Endodermal cell (in vitro differentiated cells): ENCODE measurements around the gene FIBCD1. TPM values are rescaled to one million over a fixed set of nuclear protein-coding genes. Genes with fewer than 3 reads are reported as not detected.

ENCODE experiments used
- DNase-seq: peaks from one replicate; pipeline ENCODE4 v3.0.0-alpha.2; 2017
- H3K27ac ChIP-seq: 2 replicates; pipeline ENCODE4 v1.5.1; 2013; ENCODE audit warnings: mild to moderate bottlenecking, low read depth, low read length, moderate library complexity
- H3K27me3 ChIP-seq: 2 replicates; pipeline ENCODE4 v1.6.1; 2013; ENCODE audit warnings: mild to moderate bottlenecking, low read length, moderate library complexity; ENCODE audit not compliant: insufficient read depth, control insufficient read depth, poor library complexity, severe bottlenecking
- H3K36me3 ChIP-seq: 2 replicates; pipeline ENCODE4 v1.7.0; 2013; ENCODE audit warnings: mild to moderate bottlenecking, low read length, moderate library complexity; ENCODE audit not compliant: control insufficient read depth, insufficient read depth
- H3K4me1 ChIP-seq: one replicate; pipeline ENCODE4 v1.7.0; 2013; ENCODE audit warnings: low read length; ENCODE audit not compliant: control insufficient read depth, insufficient read depth
- H3K4me3 ChIP-seq: 2 replicates; pipeline ENCODE4 v1.5.1; 2013; ENCODE audit warnings: mild to moderate bottlenecking, low read length, moderate library complexity
- H3K9ac ChIP-seq: 2 replicates; pipeline ENCODE4 v1.6.1; 2013; ENCODE audit warnings: mild to moderate bottlenecking, low read length, moderate library complexity; ENCODE audit not compliant: poor library complexity, severe bottlenecking; ENCODE audit errors: extremely low read depth
- H3K9me3 ChIP-seq: 2 replicates; pipeline ENCODE4 v1.6.1; 2013; ENCODE audit warnings: mild to moderate bottlenecking, low read length, moderate library complexity; ENCODE audit not compliant: control insufficient read depth
- H3K27ac Mint-ChIP-seq: 2 replicates; pipeline ENCODE4 v1.8.0; 2020; ENCODE audit warnings: mixed read lengths
- H3K27me3 Mint-ChIP-seq: 2 replicates; pipeline ENCODE4 v1.8.0; 2021; ENCODE audit warnings: mild to moderate bottlenecking, mixed read lengths; ENCODE audit not compliant: insufficient read depth
- H3K36me3 Mint-ChIP-seq: 2 replicates; pipeline ENCODE4 v1.8.0; 2020; ENCODE audit warnings: low read depth, mixed read lengths
- H3K4me1 Mint-ChIP-seq: 2 replicates; pipeline ENCODE4 v1.8.0; 2020; ENCODE audit warnings: mixed read lengths
- H3K4me3 Mint-ChIP-seq: 2 replicates; pipeline ENCODE4 v1.8.0; 2020; ENCODE audit warnings: mild to moderate bottlenecking, moderate library complexity, mixed read lengths
- H3K9me3 Mint-ChIP-seq: 2 replicates; pipeline ENCODE4 v1.8.0; 2020; ENCODE audit warnings: mild to moderate bottlenecking, mixed read lengths
- WGBS, 2 experiments: methylation state at CpG; one replicate each; pipeline versions ENCODE4 v1.1.5 to v1.1.7; 2013; ENCODE audit warnings: missing lambda C conversion rate in 2 of 2, mixed read lengths in 1 of 2; ENCODE audit not compliant: insufficient coverage in 1 of 2, insufficient read length in 1 of 2; 5-methylcytosine and 5-hydroxymethylcytosine counted together
- total RNA-seq, 2 donors: library from RNA; stranded (reverse); fragmentation: NEBNext Ultra II Directional in 1 of 2; extraction: Animal tissue kit (Norgen Biotek cat#: 25700) in 1 of 2; gene quantifications; 2 replicates in 1 of 2; 3 replicates in 1 of 2; pipeline ENCODE4 v1.2.1, GENCODE V29; 2021
- TF ChIP-seq, protein P1 (sequence below): fragments of 200-600 bp; sonication (generic); conservative IDR thresholded peaks from 2 replicates; pipeline ENCODE4 v1.5.0; 2021; ENCODE audit warnings: antibody characterized with exemption, mild to moderate bottlenecking

The FIBCD1 gene
- total RNA-seq, 2 donors from 2014 or later = 2.8 to 3.7 TPM

GRCh38 chr9:130861372-130862180, 77.5 kb downstream of the FIBCD1 start:
- WGBS, 2 experiments = 91% methylated on average over 7 of the region's 8 CpGs; no CpG with 5 or more reads in 1 of the 2 experiments
- H3K4me1 ChIP-seq = no peaks in the 10 kb centered on the region
- peaks cover 20% of the 10 kb centered on the region for H3K4me1 Mint-ChIP-seq
- TF ChIP-seq, protein P1, sequence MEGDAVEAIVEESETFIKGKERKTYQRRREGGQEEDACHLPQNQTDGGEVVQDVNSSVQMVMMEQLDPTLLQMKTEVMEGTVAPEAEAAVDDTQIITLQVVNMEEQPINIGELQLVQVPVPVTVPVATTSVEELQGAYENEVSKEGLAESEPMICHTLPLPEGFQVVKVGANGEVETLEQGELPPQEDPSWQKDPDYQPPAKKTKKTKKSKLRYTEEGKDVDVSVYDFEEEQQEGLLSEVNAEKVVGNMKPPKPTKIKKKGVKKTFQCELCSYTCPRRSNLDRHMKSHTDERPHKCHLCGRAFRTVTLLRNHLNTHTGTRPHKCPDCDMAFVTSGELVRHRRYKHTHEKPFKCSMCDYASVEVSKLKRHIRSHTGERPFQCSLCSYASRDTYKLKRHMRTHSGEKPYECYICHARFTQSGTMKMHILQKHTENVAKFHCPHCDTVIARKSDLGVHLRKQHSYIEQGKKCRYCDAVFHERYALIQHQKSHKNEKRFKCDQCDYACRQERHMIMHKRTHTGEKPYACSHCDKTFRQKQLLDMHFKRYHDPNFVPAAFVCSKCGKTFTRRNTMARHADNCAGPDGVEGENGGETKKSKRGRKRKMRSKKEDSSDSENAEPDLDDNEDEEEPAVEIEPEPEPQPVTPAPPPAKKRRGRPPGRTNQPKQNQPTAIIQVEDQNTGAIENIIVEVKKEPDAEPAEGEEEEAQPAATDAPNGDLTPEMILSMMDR = no peak
- H3K27ac ChIP-seq = no peak overlapping the region
- no peaks in the 10 kb centered on the region for H3K9me3 Mint-ChIP-seq
- H3K4me3 Mint-ChIP-seq = no peak overlapping the region
- no peaks in the 10 kb centered on the region for H3K27me3 ChIP-seq
- no peaks in the 10 kb centered on the region for H3K27me3 Mint-ChIP-seq
- peaks cover 51% of the 10 kb centered on the region for H3K36me3 ChIP-seq
- no peak overlapping the region for H3K9ac ChIP-seq
- no peaks in the 10 kb centered on the region for H3K9me3 ChIP-seq
- no peak for DNase-seq
- peaks cover 38% of the 10 kb centered on the region for H3K36me3 Mint-ChIP-seq
- no peak overlapping the region for H3K4me3 ChIP-seq
- no peak overlapping the region for H3K27ac Mint-ChIP-seq

- Mint-ChIP-seq H3K36me3 (peaks cover 41% of the 10 kb centered on the region), H3K4me3 (no peak overlapping the region), H3K9me3 (no peaks in the 10 kb centered on the region), H3K27me3 (no peaks in the 10 kb centered on the region), H3K27ac (peak overlapping the region; percentile 49), H3K4me1 (peaks cover 20% of the 10 kb centered on the region)
- WGBS, 2 experiments = 91 to 95% methylated on average over 27 to 28 of the region's 28 CpGs
- no peak for DNase-seq
- TF ChIP-seq, protein P1 = no peak
- H3K9ac ChIP-seq = no peak overlapping the region
- H3K36me3 ChIP-seq = peaks cover 59% of the 10 kb centered on the region
- H3K4me3 ChIP-seq = no peak overlapping the region
- peak overlapping the region; percentile 19 for H3K27ac ChIP-seq
- H3K4me1 ChIP-seq = no peaks in the 10 kb centered on the region
- no peaks in the 10 kb centered on the region for H3K27me3 ChIP-seq
- no peaks in the 10 kb centered on the region for H3K9me3 ChIP-seq
Measured at GRCh38 chr9:130860458-130861316, 78.4 kb downstream of the FIBCD1 start.

DNA sequence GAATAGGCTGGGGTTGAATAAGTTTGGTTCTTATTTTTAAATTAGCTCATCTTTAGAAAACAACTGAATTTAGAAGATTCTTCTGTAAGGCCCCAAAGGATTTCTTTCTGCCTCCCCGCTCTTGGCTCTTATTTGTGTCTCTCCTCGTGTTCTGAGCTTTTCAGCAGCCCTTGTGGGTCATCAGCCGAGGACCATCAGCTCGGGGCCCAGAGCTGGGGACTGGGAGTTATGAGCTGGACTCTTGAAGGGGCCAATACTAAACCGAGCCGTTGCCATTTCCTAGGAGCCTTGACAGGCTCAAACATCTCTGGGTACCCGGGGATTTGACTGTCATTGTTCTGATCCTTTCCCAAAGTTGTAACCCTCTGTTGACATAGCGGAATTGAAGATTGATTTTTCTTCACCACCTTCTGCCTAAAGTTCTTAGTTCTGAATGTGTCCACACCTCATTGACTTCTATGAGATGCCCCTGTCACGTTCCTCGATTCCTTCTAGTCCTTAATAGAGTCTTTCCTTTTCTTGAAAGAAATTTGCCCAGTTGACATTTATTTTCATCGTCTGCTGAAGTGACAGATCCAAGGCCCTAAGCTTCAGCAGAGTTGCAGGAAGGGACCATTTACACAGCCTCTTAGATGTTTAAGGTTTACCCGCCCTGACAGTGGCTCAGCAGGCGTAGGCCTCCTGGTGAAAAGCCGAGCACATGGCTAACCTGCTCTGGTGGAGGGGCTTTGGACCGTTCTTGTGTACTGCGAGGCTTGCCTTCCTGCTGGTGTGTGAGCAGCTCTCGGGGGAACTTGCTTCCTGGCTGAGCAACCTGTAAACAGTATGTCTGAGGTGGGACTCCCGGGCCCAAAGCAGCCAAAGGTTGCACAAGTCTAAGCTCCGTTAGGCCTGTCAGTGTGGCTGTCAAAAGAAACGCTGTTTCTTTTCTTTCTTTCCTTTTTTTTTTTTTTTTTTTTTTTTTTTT, 80.0 kb downstream of the FIBCD1 start:
- 80 to 89% methylated on average over 18 to 20 of the region's 20 CpGs for WGBS, 2 experiments
- H3K4me3 Mint-ChIP-seq = no peak overlapping the region
- H3K27ac Mint-ChIP-seq = peak overlapping the region; percentile 83
- peaks cover 46% of the 10 kb centered on the region for H3K36me3 Mint-ChIP-seq
- Histone ChIP-seq H3K9ac (no peak overlapping the region), H3K27ac (peak overlapping the region; percentile 28), H3K36me3 (peaks cover 64% of the 10 kb centered on the region), H3K9me3 (no peaks in the 10 kb centered on the region), H3K4me3 (no peak overlapping the region), H3K27me3 (no peaks in the 10 kb centered on the region), H3K4me1 (no peaks in the 10 kb centered on the region)
- TF ChIP-seq, protein P1 = no peak
- no peaks in the 10 kb centered on the region for H3K27me3 Mint-ChIP-seq
- DNase-seq = no peak
- H3K4me1 Mint-ChIP-seq = peaks cover 20% of the 10 kb centered on the region
- H3K9me3 Mint-ChIP-seq = no peaks in the 10 kb centered on the region
